Inflammatory macrophage (primary cell): Measurements from ENCODE around the gene ARL5C.

Source experiments
- DNase-seq, 2 donors: peaks; one replicate each; pipeline ENCODE4 v3.0.0-alpha.2; 2020 to 2022

Gene ARL5C

DNA sequence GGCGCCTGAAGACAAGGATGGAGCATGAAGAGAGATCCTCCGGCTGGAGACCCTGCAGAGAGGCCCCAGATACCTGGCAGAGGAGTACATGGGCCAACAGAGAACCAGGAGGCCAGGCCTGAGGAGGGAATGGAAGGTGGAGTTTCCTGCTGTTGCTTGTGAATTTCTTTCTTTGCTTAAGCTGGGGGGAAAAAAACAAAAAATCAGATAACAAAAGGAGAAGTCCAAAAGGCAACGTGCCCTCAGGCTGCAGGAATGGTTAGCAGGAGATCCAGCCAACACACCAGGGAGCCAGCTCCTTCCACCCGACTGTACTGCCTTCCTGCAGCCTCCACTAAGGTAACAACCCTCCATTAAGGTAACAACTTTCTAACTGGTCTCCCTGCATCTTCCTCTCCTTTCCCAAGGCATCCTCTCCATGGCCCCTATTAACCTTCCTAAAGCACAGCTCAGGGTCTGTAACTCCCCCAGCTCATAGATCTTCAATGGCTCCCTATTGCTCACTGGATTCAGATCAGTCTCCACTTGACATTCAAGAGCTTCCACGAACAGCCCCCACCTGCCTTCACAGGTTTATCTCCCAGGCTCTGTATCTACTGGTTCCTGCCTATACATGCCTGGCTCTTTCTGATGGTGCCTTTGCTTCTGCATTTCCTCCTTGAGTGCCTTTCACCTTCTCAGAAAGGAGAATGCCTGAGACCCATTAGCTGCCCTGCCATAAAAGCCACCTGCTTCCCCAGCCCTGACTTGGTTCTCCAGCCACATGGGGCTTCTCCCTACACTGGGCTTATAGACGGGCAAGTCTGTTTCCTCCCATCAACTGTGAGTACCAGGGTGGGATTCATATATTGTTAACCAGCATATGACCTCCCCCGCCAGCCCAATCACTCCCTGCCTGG is 725 bp upstream of the ARL5C start:
- no peak for DNase-seq

GRCh38 chr17:39165178-39165840 is 652 bp downstream of the ARL5C start:
- no peak for DNase-seq

GRCh38 chr17:39164675-39165143 is 1.3 kb downstream of the ARL5C start:
- peak; percentile 81 to 82 for DNase-seq

DNA sequence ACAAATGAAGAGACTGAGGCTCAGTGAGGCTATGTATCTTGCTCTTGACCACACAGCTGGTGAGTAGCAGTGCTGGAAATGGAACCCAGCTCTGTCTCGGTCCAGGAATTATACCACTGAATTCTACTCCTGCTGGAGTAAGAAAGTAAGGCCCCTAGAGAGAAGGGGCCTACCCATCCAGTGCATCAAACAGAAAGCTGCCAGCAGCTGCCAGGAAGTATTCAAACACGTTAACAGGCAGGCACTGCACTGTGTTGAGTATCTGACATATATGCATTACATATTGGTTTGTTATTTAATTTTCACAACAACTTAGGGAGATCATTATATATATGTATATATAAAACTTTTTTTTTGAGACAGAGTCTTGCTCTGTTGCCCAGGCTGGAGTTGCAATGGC is 4.0 kb downstream of the ARL5C start:
- DNase-seq: no peak

DNA sequence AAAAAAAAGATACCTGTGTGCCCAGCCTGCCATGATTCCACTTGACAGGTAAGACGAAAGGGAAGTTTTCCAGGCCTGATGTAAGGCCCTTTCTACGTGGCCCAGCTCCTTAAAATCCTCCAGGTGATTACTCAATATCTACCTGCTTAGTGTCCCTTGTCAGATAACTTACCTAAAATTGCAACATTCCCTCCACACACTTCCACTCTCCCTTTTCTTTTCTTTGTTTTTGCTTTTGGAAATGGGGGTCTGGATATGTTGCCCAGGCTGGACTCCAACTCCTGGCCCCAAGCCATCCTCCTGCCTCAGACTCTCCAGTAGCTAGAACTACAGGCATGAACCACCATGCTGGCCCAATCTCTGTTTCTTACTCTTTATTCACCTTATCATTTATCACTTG is 7.3 kb downstream of the ARL5C start:
- no peak for DNase-seq

GRCh38 chr17:39156491-39156890 is 9.5 kb downstream of the ARL5C start:
- no peak for DNase-seq

DNA sequence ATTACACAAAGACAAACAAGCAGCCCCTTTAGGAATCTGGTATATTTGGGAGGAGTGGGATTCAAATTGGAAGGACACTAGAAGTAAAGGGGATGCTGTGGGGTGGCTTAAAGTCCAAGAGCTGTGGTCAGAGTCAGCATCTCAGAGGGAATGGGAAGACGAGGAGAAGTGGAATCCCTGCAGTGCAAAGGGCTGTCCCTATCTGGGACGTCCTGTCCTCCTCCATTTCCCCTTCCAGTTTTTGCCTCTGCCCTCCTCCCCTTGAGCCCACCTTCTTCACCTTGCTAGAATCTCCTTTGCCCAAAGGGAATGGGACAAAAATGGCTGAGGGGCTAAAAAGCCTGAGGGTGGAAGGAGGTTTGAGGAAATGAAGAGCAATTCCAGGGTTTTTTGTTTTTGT is 10.3 kb downstream of the ARL5C start:
- no peak for DNase-seq

DNA sequence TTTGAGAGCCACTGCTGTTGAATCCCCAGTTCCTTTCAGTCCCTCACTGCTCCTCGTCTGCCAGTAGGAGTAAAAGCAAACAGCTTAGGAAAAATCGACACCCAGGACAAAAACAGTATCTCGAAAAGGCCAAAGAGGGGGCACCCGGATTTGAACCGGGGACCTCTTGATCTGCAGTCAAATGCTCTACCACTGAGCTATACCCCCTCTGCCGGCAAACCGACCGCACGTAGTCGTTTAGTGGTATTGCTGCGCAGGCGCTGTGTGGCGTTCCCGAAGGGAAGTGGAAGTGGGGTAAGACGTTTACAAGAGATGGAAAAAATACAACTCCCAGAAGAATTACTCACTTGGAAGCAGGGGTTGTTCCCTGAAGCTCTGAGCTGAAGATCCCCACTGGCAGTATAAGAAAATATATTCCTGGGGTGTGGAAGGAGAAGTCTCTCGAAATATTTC is 12.3 kb downstream of the ARL5C start:
- DNase-seq: peak; percentile 92 to 95

GRCh38 chr17:39151943-39152818 is 13.8 kb downstream of the ARL5C start:
- DNase-seq: no peak

DNA sequence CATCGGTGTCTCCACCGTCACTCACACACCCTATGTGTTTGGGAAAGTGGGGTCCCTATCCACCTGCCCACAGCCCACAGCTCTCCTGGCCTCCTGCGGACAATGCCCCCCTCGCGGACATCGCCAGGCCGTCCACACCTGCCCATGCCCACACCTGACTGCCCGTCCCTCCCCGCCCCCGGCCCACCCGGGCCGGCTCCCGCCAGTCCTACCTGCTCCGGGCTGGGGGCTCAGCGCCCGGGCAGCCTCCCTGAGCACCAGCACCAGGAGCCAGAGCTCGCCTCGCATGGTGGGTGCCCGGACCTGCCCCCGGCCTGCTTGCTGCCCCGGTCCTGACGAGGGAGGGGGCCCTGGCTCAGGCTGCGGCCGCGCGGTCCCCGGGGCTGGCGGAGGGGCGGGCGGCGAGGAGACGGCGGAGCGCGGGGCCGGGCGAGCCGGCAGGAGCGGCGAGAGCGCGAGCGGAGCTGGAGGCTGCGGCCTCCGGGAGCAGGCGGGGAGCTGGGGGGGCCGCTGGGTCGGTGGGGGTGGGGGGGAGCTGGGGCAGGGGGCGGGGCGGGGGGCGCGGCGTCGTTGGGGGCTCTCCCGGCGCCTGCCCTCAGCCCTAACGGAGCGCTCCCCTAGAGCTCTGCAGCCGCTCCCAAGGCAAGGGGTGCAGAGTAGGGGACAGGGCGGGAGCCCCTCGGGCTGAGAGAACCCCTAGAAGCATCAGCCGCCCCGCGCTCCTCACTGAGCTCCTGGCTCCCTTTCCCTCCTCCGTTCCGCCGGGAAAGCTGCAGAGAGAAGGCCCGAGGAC is 14.6 kb downstream of the ARL5C start, which contains the start of gene PLXDC1:
TSS of gene PLXDC1 (minus strand) at position 488 of the 793 bp plus-strand sequence. CDS start at position 288, 200 bp downstream.
- no peak for DNase-seq

GRCh38 chr17:39150795-39151149 is 15.2 kb downstream of the ARL5C start:
- no peak for DNase-seq

GRCh38 chr17:39150104-39150634 is 15.8 kb downstream of the ARL5C start:
- DNase-seq: no peak

DNA sequence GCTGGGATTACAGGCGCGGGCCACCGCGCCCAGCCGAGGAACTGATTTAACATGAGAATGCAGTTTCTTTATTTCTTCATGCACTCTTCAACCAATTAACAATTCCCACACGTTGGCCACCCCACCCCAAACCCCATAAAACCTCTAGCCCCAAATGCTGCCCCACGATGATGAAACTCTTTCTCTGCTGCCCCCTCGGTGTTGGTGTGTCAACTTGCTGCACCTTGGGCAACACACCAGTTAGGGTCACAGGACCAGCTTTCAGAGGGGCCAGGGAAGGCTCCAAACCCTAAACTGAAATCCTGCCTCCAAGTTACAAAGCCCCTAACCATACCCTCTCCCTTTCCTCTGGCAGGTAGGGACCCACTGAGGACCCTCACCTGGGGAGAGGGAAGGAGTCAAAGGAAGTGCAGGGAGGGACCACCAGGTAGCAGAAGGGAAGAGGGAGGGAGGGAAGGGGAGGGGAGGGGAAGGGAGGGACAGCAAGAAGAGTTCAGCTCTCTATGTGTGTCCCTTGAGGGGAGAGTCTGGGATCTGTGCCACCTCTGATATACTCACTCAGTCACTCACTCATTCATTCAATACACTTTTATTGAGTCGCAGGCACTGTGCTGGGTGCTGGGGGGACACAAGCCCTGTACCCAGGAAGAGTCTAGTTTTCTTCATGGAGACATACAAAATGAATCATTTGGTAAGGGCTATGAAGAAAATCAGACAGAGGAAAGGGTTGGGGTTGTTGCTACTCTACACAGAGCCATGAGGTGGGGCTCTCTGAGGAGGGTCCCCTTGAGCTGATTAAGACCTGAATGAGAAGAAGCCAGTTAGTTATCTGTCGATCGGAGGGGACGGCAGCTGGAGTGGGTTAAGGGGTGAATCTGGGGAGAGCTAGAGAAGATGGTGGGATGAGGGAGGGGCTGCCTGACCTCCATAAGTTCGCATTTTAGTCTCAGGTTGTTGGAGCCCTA is 18.5 kb downstream of the ARL5C start:
- DNase-seq: no peak

GRCh38 chr17:39146273-39146672 is 19.7 kb downstream of the ARL5C start:
- no peak for DNase-seq

GRCh38 chr17:39145143-39145542 is 20.8 kb downstream of the ARL5C start:
- no peak for DNase-seq

- no peak for DNase-seq
Observed at GRCh38 chr17:39144416-39144840, 21.5 kb downstream of the ARL5C start.

- no peak for DNase-seq
Observed at GRCh38 chr17:39143552-39144093, 22.3 kb downstream of the ARL5C start.

DNA sequence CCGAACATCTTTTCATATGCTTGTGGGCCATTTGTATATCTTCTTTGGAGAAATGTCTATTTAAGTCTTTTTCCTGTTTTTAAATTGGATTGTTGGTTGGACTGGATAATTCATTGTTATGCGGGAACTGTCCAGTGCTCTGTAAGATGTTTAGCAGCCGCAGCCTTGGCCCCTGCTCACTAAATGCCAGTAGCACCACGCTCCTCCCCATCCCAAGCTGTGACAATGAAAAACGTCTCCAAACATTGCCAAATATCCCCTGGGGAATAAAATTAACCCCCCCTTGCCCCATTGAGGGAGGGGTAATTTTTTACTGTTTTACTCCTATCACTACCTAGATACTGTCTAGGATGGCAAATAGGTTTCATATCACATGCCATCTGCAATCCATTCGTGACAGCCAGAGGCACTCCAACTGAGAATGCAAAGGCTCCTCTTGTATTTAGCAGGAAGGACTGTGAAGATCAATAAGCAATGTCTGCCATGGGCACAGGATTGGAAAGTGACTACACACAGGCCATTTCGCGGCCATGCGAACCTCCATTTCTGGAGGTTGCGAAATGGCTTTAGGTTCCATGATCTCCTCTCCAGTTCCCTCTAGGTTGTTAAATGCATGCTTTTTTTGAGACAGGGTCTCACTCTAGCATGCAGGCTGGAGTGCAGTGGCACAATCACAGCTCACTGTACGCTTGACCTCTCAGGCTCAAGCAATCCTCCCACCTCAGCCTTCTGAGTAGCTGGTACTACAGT is 23.9 kb downstream of the ARL5C start:
- no peak for DNase-seq

DNA sequence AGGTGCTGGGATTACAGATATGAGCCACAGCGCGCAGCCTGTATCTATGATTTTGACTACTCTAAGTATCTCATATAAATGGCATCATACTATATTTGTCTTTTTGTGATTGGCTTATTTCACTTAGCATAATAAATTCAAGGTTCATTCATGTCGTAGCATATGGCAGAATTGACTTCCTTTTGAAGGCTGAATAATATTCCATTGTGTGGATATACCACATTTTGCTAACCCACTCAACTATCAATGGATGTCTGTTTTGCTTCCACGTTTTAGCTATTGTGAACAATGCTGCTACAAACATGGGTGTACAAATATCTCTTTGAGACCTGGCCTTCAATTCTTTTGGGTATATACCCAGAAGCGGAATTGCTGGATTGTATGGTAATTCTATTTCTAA is 24.7 kb downstream of the ARL5C start:
- no peak for DNase-seq
